Measurements from ENCODE around the gene LZTR1.

Gene LZTR1

DNA sequence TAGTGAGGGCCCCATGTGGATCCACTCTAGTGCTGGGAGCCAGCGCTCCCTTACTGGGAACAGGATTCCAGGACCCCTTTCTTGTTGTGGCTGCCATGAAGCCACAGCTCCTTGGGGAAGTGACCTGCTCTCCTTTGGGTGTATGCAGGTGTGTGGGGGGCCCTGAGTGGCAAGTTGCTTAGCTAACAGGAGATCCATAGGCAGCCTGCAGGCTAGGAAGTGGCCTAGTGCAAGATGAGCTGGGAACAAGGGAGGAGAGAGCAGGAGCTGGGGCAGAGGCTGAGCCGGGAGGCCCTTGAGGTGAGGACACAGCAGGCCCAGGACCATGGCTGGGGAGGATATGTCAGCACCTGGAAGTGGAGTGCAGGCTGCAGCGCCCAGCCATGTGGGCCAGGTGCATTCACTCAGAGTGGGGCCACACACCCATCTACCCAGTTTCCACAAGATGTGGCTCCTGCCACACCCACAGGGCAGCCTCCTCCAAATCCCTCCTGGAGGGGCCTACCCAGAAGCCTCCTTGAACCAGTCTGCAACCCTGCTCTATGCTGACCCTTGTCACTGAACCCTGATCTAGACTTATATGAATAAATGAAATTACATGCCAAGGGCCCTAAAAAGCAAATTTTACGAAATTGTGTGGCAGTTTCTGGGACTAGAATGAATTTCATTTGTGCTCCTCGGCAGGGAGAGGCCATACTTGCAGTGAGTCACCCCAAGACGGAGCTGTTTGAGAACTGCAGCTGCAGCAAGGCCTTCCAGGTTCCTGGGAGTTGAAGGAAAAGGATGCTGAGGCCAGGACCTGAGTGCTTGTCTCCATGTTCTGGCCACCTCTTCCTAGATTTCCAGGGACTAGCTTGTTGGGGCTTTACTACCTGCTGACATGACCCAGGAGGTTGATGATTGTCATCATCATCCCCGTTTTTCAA lies 16.6 kb downstream of the LZTR1 start:
- no peak overlapping the region for H3K4me3 ChIP-seq (ENCODE audit: low read depth, low read length)
- DNase-seq (ENCODE audit: low read depth) = no peak
- TF ChIP-seq POLR2A (IDR thresholded peaks at IDR 0.05; ENCODE audit: extremely low read depth, insufficient read length) (no peak), MYC (IDR thresholded peaks at IDR 0.05; ENCODE audit: low read depth, low read length) (no peak)
- TF ChIP-seq, protein P1, sequence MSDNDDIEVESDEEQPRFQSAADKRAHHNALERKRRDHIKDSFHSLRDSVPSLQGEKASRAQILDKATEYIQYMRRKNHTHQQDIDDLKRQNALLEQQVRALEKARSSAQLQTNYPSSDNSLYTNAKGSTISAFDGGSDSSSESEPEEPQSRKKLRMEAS (IDR thresholded peaks at IDR 0.05; ENCODE audit: low read depth, low read length) = no peak
- TF ChIP-seq, protein P2, sequence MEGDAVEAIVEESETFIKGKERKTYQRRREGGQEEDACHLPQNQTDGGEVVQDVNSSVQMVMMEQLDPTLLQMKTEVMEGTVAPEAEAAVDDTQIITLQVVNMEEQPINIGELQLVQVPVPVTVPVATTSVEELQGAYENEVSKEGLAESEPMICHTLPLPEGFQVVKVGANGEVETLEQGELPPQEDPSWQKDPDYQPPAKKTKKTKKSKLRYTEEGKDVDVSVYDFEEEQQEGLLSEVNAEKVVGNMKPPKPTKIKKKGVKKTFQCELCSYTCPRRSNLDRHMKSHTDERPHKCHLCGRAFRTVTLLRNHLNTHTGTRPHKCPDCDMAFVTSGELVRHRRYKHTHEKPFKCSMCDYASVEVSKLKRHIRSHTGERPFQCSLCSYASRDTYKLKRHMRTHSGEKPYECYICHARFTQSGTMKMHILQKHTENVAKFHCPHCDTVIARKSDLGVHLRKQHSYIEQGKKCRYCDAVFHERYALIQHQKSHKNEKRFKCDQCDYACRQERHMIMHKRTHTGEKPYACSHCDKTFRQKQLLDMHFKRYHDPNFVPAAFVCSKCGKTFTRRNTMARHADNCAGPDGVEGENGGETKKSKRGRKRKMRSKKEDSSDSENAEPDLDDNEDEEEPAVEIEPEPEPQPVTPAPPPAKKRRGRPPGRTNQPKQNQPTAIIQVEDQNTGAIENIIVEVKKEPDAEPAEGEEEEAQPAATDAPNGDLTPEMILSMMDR (IDR thresholded peaks at IDR 0.05; ENCODE audit: low read depth, low read length) = no peak

DNA sequence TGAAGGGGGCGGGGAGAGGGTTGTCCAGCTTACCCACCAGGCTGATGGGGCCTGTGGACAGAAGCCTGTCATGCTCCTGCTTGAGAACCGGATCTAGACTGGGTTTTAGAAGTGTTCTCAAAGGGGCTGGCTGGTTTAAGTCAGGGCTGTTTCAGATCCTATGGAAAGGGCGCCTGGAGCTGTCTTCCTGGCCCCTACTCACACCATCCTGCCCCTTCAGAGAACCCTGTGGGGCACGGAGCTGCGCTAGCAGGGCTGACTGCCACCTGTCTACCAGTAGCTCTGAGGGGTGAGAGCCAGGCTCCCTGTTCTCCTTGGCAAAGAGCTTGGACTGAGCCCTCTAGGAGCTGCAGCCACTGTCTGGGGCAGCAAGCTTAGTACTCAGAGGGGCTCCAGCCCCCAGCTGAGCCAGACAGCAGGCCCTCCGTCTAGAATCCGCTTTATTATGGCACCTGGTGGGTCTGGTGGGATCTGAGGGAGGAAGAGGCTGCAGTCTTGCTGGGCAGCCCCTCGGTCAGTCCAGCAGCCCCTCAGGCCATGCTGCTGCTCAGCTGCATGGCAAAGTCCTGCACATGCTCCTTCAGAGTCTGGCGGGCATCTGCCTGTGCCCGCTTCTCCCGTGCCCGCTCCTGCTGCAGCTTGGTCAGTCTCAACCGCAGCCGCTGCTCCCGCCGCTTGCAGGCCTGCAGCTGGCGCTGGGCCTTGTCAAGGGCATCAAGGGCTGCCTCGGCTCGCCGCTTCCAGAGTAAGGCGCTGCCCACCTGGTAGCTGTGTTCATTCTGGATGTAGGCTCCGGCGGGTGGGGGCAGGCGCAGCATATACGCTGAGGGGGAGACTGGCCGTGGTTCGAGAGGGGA lies 17.5 kb downstream of the LZTR1 start:
- peak overlapping the region; percentile 88 for H3K4me3 ChIP-seq (ENCODE audit: low read depth, low read length)
- TF ChIP-seq POLR2A (IDR thresholded peaks at IDR 0.05; ENCODE audit: extremely low read depth, insufficient read length) = no peak
- TF ChIP-seq, protein P1 (IDR thresholded peaks at IDR 0.05; ENCODE audit: low read depth, low read length) = no peak
- TF ChIP-seq MYC (IDR thresholded peaks at IDR 0.05; ENCODE audit: low read depth, low read length) = no peak
- TF ChIP-seq, protein P2 (IDR thresholded peaks at IDR 0.05; ENCODE audit: low read depth, low read length) = no peak

DNA sequence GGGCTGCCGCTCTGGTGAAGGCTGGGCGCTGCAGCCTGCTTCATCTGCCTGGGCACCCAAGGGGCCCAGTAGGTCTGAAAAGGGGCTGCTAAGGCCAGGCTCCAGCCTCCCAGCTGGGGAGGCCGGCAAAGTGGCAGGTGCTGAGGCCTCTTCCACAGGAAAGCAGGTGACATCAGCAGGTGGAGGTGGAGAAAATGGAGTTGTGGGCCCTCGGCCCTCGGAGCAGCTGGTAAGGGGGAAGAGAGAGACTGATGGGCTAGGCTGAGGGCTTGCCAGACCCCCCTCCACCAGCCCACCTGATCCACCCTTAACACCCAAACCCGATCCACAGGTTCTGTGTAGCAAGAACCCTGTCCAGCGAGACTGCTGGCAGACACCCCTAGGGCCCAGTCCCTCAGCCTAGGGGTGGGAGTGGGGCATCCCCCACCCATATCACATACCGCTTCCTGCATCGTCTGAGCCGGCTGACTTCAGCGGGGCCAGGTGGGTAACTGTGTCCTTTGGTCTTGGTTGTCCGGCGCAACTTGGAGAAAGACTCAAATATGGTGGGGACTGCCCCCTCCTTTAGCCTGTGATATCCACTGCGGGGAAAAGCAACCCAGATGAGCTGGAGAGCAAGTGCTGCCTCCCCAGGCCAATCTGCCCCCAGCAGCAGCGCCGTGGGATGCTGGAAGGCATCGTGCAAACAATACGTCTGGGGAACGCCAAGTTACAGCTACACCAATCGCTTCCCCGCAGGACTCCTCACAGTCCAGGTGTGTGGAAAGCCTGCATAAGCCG lies 18.3 kb downstream of the LZTR1 start:
- H3K4me3 ChIP-seq (ENCODE audit: low read depth, low read length) = peak overlapping the region; percentile 88
- no peak for DNase-seq (ENCODE audit: low read depth)

More for the DNA sequence above, 17.5 kb downstream of the LZTR1 start:
- no peak for DNase-seq (ENCODE audit: low read depth)

DNA sequence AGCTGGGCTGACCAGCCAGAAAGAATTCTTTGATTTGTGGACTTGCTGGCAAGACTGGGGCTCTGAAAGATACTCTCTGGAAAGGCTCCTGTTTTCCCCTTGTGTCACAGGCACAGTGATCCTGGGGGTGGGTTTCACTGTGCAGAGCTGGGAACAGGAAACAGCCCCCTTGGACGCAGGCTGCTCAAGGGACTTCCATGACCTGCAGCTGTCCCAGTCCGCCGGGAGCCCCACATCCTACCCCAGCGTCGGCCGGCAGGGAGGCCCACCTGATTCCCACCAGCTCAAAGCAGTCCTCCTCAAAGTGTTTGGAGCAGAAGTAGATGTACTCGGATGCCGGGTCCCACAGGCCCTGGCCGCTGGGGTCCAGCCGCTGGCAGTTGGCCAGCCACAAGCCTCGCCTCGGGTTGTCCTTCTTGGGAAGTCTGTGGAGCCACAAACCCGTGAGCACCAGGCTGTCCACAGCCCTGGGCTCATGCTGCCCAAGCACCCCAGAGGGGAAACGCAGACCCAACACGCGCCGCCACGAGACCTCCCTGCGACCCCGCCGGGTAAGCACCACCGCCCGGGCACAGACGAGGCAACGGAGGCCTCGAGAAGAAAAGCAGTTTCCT lies 19.0 kb downstream of the LZTR1 start:
- DNase-seq (ENCODE audit: low read depth) = no peak
- peak overlapping the region; percentile 88 for H3K4me3 ChIP-seq (ENCODE audit: low read depth, low read length)
- TF ChIP-seq, protein P2 (IDR thresholded peaks at IDR 0.05; ENCODE audit: low read depth, low read length) = no peak
- TF ChIP-seq, protein P1 (IDR thresholded peaks at IDR 0.05; ENCODE audit: low read depth, low read length) = no peak
- TF ChIP-seq MYC (IDR thresholded peaks at IDR 0.05; ENCODE audit: low read depth, low read length) (no peak), POLR2A (IDR thresholded peaks at IDR 0.05; ENCODE audit: extremely low read depth, insufficient read length) (no peak)

More for the DNA sequence above, 18.3 kb downstream of the LZTR1 start:
- TF ChIP-seq, protein P1 (IDR thresholded peaks at IDR 0.05; ENCODE audit: low read depth, low read length) = no peak
- no peak for TF ChIP-seq POLR2A (IDR thresholded peaks at IDR 0.05; ENCODE audit: extremely low read depth, insufficient read length)
- TF ChIP-seq, protein P2 (IDR thresholded peaks at IDR 0.05; ENCODE audit: low read depth, low read length) = no peak
- no peak for TF ChIP-seq MYC (IDR thresholded peaks at IDR 0.05; ENCODE audit: low read depth, low read length)

Measured in NB4 (cell line).